ENCODE results near the gene ADCY2. TPM values are rescaled to one million over a fixed set of nuclear protein-coding genes. Genes with fewer than 3 reads are reported as not detected.

Gene ADCY2
- total and polyA plus RNA-seq, 2 of the 13 experiments (the other 11 are each of a cell fraction or from before 2014, with no cell fraction given), result not detected

DNA sequence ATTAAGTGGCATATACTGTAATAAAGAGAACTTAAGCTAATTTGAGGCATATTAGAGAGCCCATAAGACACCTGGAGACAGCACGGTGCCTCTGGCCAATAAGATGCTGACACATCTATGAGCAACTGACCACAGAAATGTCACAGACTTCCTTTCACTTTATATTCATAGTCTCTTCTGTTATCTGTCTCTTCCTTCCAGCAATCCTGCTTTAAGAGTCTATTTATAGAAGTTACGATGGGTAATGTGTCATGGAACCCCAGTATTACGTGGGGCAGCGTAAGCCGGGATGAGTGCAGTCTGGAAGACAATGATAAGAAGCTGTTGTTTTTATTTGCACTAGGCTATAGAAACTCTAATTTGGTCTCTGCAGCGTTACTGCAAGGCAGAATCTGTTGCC is 318.2 kb downstream of the ADCY2 start:
- Histone ChIP-seq H3K4me2 (ENCODE audit: low read depth, low read length) (no peak overlapping the region), H3K4me1 (ENCODE audit: insufficient read depth, low read length) (no peaks in the 10 kb centered on the region), H3K27ac (ENCODE audit: extremely low read length, insufficient read depth, low read length) (no peak overlapping the region), H3K27me3 (ENCODE audit: control insufficient read depth in 1 of 2, insufficient read depth in 2 of 2, low read length in 2 of 2) (0 out of 5 replicates have a peak, but pooled peaks cover 0 to 5% of the 10 kb centered on the region in 2 experiments), H3K4me3 (replicated peaks in 1 of 3; ENCODE audit: insufficient read depth in 1 of 3, low read depth in 2 of 3, low read length in 3 of 3) (no peak overlapping the region), H3K9me3 (ENCODE audit: low read length) (no peaks in the 10 kb centered on the region), H3K9ac (ENCODE audit: insufficient read depth, low read depth, low read length) (no peak overlapping the region), H4K20me1 (ENCODE audit: insufficient read depth, low read length) (no peaks in the 10 kb centered on the region), H2AFZ (ENCODE audit: low read length) (no peak overlapping the region), H3K36me3 (replicated peaks in 1 of 2; ENCODE audit: control insufficient read depth in 1 of 2, insufficient read depth in 2 of 2, low read length in 2 of 2) (no peaks in the 10 kb centered on the region), H3K79me2 (ENCODE audit: insufficient read depth, low read length) (no peaks in the 10 kb centered on the region)
- no peak for DNase-seq (ENCODE audit: low spot score)
- no peak for ATAC-seq
- 14% methylated on average over 6 of the region's 6 CpGs for WGBS (ENCODE audit: low lambda C conversion rate)
- CTCF ChIA-PET (ENCODE audit: low intra/inter-chr PET ratio, low total read pairs), result no interaction called here
- intact Hi-C loops (cut with micrococcal nuclease; ENCODE audit: unreplicated experiment) (no loop called here), in situ Hi-C loops (cut with HindIII; ENCODE audit: extremely low pct_ligation_motif_present, low pct_unique_long_range_greater_than_20kb) (no loop called here)
- POLR2A ChIA-PET, result no interaction called here
- FAIRE-seq, result no peak
- BruUV-seq (replicated peaks), result no TSS peak
- TF ChIP-seq PAXIP1 (CRISPR knock-in tag; conservative IDR thresholded peaks at IDR 0.05), result no peak
- TF ChIP-seq ZNF792 (CRISPR knock-in tag; IDR thresholded peaks at IDR 0.05), result no peak
- no peak for TF ChIP-seq ZNF660 (CRISPR knock-in tag; IDR thresholded peaks at IDR 0.05; ENCODE audit: borderline replicate concordance, low read depth)
- TF ChIP-seq ZNF224 (CRISPR knock-in tag; IDR thresholded peaks at IDR 0.05), result no peak
- TF ChIP-seq ZNF337 (CRISPR knock-in tag; IDR thresholded peaks at IDR 0.05; ENCODE audit: borderline replicate concordance, low read depth), result no peak
- no peak for TF ChIP-seq ATF7 (IDR thresholded peaks at IDR 0.05)
- no peak for TF ChIP-seq ATF7 (CRISPR knock-in tag; IDR thresholded peaks at IDR 0.05)
- no peak for TF ChIP-seq NRL (CRISPR knock-in tag; IDR thresholded peaks at IDR 0.05; ENCODE audit: borderline replicate concordance)
- no peak for TF ChIP-seq CTCF (CRISPR knock-in tag; IDR thresholded peaks at IDR 0.05)
- TF ChIP-seq, protein P1, sequence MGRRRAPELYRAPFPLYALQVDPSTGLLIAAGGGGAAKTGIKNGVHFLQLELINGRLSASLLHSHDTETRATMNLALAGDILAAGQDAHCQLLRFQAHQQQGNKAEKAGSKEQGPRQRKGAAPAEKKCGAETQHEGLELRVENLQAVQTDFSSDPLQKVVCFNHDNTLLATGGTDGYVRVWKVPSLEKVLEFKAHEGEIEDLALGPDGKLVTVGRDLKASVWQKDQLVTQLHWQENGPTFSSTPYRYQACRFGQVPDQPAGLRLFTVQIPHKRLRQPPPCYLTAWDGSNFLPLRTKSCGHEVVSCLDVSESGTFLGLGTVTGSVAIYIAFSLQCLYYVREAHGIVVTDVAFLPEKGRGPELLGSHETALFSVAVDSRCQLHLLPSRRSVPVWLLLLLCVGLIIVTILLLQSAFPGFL (CRISPR knock-in tag; IDR thresholded peaks at IDR 0.05), result no peak
- TF ChIP-seq ZNF501 (CRISPR knock-in tag; IDR thresholded peaks at IDR 0.05), result no peak
- no peak for TF ChIP-seq HOXD1 (CRISPR knock-in tag; IDR thresholded peaks at IDR 0.05)
- no peak for TF ChIP-seq HCFC1 (IDR thresholded peaks at IDR 0.05; ENCODE audit: low read depth, low read length)
- no peak for TF ChIP-seq THAP8 (CRISPR knock-in tag; IDR thresholded peaks at IDR 0.05; ENCODE audit: borderline replicate concordance)
- TF ChIP-seq ZNF354B (CRISPR knock-in tag; IDR thresholded peaks at IDR 0.05), result no peak
- TF ChIP-seq SP1 (IDR thresholded peaks at IDR 0.05), result no peak
- TF ChIP-seq SP1 (CRISPR knock-in tag; IDR thresholded peaks at IDR 0.05), result no peak
